ENCODE data around the gene TCERG1L. TPM values are rescaled to one million over a fixed set of nuclear protein-coding genes. Genes with fewer than 3 reads are reported as not detected.

The TCERG1L gene
- total RNA-seq, 1 donor from 2014 or later = not detected

DNA sequence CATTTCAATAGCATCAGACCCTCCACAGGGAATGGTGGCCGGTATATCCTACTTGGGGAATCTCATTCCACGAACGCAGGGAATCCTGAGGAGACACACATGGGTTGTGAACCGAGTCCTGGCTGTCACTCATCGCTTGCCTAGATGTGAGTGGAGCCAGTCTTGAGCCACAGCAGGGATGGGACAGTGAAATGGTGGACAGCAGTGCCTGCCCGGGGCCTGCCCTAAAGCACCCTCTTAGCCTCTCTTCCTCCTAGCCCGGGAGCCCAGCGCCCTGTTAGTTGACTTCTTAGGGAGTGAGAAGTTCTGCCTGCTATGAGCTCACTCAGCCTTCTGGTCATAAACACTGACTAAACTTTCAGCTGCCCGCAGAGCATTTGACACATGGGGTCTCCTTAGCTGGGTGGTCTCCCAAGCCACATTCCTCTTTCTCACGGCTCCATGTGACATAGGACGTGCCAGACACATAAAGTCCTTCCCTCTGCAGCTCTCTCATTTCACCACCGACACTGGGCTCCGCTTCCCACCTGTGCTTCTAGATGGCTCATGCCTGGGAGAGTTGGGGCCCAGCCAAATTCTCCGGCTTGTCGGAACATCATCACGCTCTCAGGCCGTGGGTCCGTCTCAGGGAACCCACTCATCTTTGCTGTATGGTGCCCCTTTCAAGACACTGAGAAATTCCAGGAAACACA lies 60.9 kb downstream of the TCERG1L start:
- no peaks in the 10 kb centered on the region for H3K36me3 ChIP-seq
- H3K27ac ChIP-seq = no peak overlapping the region
- intact Hi-C loops (cut with DNase I) = no loop called here
- no peaks in the 10 kb centered on the region for H3K4me1 ChIP-seq
- H3K4me3 ChIP-seq = no peak overlapping the region
- DNase-seq = peak; percentile 54
- H3K27me3 ChIP-seq = peaks cover 32% of the 10 kb centered on the region
- TF ChIP-seq, protein P1, sequence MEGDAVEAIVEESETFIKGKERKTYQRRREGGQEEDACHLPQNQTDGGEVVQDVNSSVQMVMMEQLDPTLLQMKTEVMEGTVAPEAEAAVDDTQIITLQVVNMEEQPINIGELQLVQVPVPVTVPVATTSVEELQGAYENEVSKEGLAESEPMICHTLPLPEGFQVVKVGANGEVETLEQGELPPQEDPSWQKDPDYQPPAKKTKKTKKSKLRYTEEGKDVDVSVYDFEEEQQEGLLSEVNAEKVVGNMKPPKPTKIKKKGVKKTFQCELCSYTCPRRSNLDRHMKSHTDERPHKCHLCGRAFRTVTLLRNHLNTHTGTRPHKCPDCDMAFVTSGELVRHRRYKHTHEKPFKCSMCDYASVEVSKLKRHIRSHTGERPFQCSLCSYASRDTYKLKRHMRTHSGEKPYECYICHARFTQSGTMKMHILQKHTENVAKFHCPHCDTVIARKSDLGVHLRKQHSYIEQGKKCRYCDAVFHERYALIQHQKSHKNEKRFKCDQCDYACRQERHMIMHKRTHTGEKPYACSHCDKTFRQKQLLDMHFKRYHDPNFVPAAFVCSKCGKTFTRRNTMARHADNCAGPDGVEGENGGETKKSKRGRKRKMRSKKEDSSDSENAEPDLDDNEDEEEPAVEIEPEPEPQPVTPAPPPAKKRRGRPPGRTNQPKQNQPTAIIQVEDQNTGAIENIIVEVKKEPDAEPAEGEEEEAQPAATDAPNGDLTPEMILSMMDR (IDR thresholded peaks at IDR 0.05) = no peak
- H3K9me3 ChIP-seq = no peaks in the 10 kb centered on the region
- ATAC-seq = no peak

- Histone ChIP-seq H3K36me3 (no peaks in the 10 kb centered on the region), H3K9me3 (no peaks in the 10 kb centered on the region), H3K27ac (no peak overlapping the region), H3K4me3 (no peak overlapping the region), H3K27me3 (peaks cover 32% of the 10 kb centered on the region), H3K4me1 (no peaks in the 10 kb centered on the region)
- intact Hi-C loops (cut with DNase I) = no loop called here
- ATAC-seq (no peak), DNase-seq (peak; percentile 52)
- TF ChIP-seq, protein P1 (IDR thresholded peaks at IDR 0.05) = no peak
Measured at GRCh38 chr10:131249955-131250344, 61.6 kb downstream of the TCERG1L start.

DNA sequence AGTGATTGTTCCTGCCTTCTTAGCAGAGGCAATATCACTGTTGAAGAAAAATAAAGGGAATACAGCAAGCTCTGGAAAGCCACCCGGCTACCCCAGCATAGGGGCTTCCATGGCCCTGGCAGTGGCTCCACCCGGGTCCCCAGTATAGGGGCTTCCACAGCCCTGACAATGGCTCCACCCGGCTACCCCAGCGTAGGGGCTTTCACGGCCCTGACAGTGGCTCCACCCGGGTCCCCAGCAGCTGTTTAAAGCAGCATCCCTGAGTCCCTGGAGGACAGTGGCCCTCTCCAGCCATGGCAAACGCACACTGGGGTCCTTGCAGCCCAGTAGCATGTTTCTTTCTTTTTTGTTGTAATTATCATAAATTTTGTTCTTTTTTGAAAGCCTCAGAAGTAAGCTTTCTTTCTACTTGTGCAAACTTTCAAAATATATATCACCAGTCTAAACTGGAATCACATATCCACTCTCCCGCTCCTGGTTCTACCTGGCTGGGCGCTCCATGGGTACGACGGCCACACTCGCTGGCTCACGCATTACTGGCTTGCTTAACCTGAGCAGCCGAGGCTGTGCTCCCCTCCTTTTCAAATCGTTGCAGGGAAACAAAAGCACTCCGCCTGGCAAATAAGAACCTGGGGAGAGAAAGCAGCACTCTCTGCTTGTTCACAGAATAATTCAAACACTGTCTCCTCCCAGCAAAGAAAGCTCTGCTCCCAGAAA lies 62.1 kb downstream of the TCERG1L start:
- TF ChIP-seq, protein P1 (IDR thresholded peaks at IDR 0.05) = no peak
- DNase-seq (peak; percentile 40), ATAC-seq (no peak)
- H3K36me3 ChIP-seq = no peaks in the 10 kb centered on the region
- H3K4me3 ChIP-seq = no peak overlapping the region
- peaks cover 32% of the 10 kb centered on the region for H3K27me3 ChIP-seq
- no peaks in the 10 kb centered on the region for H3K9me3 ChIP-seq
- no peaks in the 10 kb centered on the region for H3K4me1 ChIP-seq
- intact Hi-C loops (cut with DNase I) = no loop called here
- no peak overlapping the region for H3K27ac ChIP-seq

DNA sequence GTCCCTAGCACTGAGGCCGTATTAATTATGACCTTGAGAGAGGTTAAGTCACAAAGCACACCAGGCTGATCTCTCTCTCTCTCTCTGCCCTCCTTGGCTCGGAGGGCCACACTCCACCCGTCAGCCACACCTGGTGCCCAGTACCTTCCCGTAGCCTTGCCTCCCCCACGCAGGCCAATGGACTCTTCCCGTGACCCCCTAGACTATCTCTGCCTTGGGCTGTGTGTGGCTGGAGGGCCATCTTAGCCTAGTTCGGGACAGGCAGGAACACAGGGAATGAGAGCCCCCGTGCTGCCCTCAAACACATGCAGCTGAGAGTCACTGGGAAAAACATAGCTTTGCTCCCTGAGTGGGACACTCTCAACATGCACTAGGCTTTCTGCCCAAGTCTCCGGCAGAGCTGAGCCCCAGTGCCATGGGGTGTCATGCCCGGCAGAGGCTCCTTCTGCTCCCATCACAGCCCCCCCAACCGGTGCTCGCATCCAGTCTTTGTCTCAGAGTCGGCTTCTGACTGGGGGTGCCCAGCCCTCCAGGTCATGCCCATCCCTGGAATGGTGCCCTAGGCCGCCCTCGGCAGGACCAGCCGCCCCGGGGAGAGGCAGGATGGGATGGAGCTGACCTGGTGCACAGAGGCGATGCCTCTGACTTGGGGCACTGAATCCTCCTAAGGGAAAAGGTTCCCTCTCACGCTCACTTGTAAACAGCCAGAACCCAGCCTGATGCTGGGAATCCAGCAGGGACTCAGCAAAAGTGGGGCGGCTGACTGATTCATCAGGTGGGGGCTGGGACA lies 63.0 kb downstream of the TCERG1L start:
- ATAC-seq = no peak
- H3K27me3 ChIP-seq = peaks cover 28% of the 10 kb centered on the region
- DNase-seq = peak; percentile 54

DNA sequence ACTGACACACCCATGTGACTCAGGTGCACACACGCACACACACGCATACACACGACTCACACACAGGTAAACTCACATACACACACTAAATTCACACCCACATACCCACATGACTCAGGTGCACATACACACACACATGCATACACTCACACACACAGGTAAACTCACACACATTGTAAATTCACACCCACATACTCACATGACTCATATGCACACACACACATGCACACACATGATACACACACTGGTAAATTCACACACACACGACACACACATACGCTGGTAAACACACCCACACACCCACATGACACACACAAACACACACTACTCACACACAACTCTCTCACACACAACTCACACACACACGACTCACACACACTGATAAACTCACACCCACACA lies 63.6 kb downstream of the TCERG1L start:
- DNase-seq (no peak), ATAC-seq (no peak)
- Histone ChIP-seq H3K9me3 (no peaks in the 10 kb centered on the region), H3K4me3 (no peak overlapping the region), H3K27me3 (peaks cover 21% of the 10 kb centered on the region), H3K4me1 (no peaks in the 10 kb centered on the region), H3K27ac (no peak overlapping the region), H3K36me3 (no peaks in the 10 kb centered on the region)
- TF ChIP-seq, protein P1 (IDR thresholded peaks at IDR 0.05) = no peak
- intact Hi-C loops (cut with DNase I) = no loop called here

More for the DNA sequence above, 63.0 kb downstream of the TCERG1L start:
- Histone ChIP-seq H3K4me3 (no peak overlapping the region), H3K36me3 (no peaks in the 10 kb centered on the region), H3K27ac (no peak overlapping the region), H3K9me3 (no peaks in the 10 kb centered on the region), H3K4me1 (no peaks in the 10 kb centered on the region)
- TF ChIP-seq, protein P1 (IDR thresholded peaks at IDR 0.05) = no peak
- intact Hi-C loops (cut with DNase I) = no loop called here

Measured in upper lobe of right lung (tissue), 1 donor.